Measurements from ENCODE around the gene FAM9A. TPM values are rescaled to one million over a fixed set of nuclear protein-coding genes. Genes with fewer than 3 reads are reported as not detected.

The FAM9A gene
- total and polyA plus RNA-seq, 2 of the 8 experiments (the other 6 are each of a cell fraction or from before 2014, with no cell fraction given), result not detected

GRCh38 chrX:8834392-8834791 lies 33.2 kb upstream of the FAM9A start (continued):
- TF ChIP-seq CHD7 (IDR thresholded peaks at IDR 0.05; ENCODE audit: insufficient replicate concordance, low read length), result no peak
- no peak for TF ChIP-seq GTF2F1 (IDR thresholded peaks at IDR 0.05; ENCODE audit: borderline replicate concordance, low read depth, low read length)
- TF ChIP-seq SP4 (IDR thresholded peaks at IDR 0.05; ENCODE audit: low read length), result no peak
- TF ChIP-seq HDAC2 (IDR thresholded peaks at IDR 0.05; ENCODE audit: borderline replicate concordance in 1 of 2, low read depth in 2 of 2, low read length in 2 of 2), result no peak
- TF ChIP-seq EZH2 (IDR thresholded peaks at IDR 0.05; ENCODE audit: low read depth, low read length, severe bottlenecking), result no peak
- TF ChIP-seq ZNF274 (IDR thresholded peaks at IDR 0.05; ENCODE audit: borderline replicate concordance, extremely low read depth, low read length), result no peak

Data from H1 (cell line).